ENCODE results near the gene PCDH18. TPM values are rescaled to one million over a fixed set of nuclear protein-coding genes. Genes with fewer than 3 reads are reported as not detected.

The PCDH18 gene
- total RNA-seq, 1 experiment from 2014 or later: 28.0 TPM

DNA sequence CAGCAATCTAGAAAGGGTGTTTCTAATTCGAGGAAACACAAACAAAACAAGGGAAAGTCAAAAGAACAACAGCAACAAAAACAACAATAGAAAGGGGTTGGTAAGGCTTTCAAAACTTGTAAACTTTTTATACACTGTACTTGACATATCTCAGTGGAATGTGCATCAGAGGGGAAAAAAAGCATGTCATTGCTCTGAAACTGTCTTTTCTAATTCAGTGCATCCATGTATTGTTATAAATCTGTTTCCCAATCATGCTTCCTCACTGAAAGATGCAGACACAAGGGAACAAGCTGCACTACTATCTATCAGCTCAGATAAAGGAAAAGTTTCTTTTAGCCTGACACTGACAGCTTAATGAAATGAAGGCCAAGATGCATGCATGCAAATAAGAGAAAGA is 44.2 kb upstream of the PCDH18 start (continued):
- TF ChIP-seq, protein P1, sequence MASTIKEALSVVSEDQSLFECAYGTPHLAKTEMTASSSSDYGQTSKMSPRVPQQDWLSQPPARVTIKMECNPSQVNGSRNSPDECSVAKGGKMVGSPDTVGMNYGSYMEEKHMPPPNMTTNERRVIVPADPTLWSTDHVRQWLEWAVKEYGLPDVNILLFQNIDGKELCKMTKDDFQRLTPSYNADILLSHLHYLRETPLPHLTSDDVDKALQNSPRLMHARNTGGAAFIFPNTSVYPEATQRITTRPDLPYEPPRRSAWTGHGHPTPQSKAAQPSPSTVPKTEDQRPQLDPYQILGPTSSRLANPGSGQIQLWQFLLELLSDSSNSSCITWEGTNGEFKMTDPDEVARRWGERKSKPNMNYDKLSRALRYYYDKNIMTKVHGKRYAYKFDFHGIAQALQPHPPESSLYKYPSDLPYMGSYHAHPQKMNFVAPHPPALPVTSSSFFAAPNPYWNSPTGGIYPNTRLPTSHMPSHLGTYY (CRISPR knock-in tag; IDR thresholded peaks at IDR 0.05): no peak
- no peak for TF ChIP-seq CREB1 (CRISPR knock-in tag; IDR thresholded peaks at IDR 0.05)
- no peak for TF ChIP-seq ELF4 (CRISPR knock-in tag; IDR thresholded peaks at IDR 0.05; ENCODE audit: low read depth)

GRCh38 chr4:137572647-137573046 is 40.4 kb upstream of the PCDH18 start:
- DNase-seq (ENCODE audit: low spot score) (no peak), ATAC-seq (no peak)
- no peaks in the 10 kb centered on the region for H3K27me3 Mint-ChIP-seq (ENCODE audit: low read depth)
- no peak overlapping the region for H3K27ac Mint-ChIP-seq
- H3K9me3 Mint-ChIP-seq: peaks cover 20% of the 10 kb centered on the region
- TF ChIP-seq NFYB (CRISPR knock-in tag; conservative IDR thresholded peaks at IDR 0.05; ENCODE audit: low read depth): no peak
- TF ChIP-seq RORB (CRISPR knock-in tag; IDR thresholded peaks at IDR 0.05): no peak
- TF ChIP-seq ZNF138 (CRISPR knock-in tag; conservative IDR thresholded peaks at IDR 0.05): no peak
- no peak for TF ChIP-seq MAX (CRISPR knock-in tag; IDR thresholded peaks at IDR 0.05)
- TF ChIP-seq TP53 (CRISPR knock-in tag; IDR thresholded peaks at IDR 0.05): no peak
- no peak for TF ChIP-seq ZBTB21 (CRISPR knock-in tag; IDR thresholded peaks at IDR 0.05; ENCODE audit: borderline replicate concordance)
- TF ChIP-seq NFATC4 (CRISPR knock-in tag; IDR thresholded peaks at IDR 0.05): no peak
- TF ChIP-seq ZNF121 (CRISPR knock-in tag; IDR thresholded peaks at IDR 0.05): no peak
- no peak for TF ChIP-seq JUN (CRISPR knock-in tag; IDR thresholded peaks at IDR 0.05)
- POLR2A ChIA-PET: no interaction called here
- peaks cover 5% of the 10 kb centered on the region for H3K36me3 Mint-ChIP-seq
- H3K4me1 Mint-ChIP-seq: peaks cover 17% of the 10 kb centered on the region
- no peak overlapping the region for H3K4me3 Mint-ChIP-seq
- CTCF ChIA-PET: no interaction called here

GRCh38 chr4:137572163-137572562 is 39.9 kb upstream of the PCDH18 start:
- Mint-ChIP-seq H3K36me3 (peaks cover 5% of the 10 kb centered on the region), H3K9me3 (peaks cover 21% of the 10 kb centered on the region), H3K27me3 (ENCODE audit: low read depth) (no peaks in the 10 kb centered on the region), H3K27ac (no peak overlapping the region), H3K4me3 (no peak overlapping the region), H3K4me1 (peaks cover 13% of the 10 kb centered on the region)
- TF ChIP-seq, protein P2, sequence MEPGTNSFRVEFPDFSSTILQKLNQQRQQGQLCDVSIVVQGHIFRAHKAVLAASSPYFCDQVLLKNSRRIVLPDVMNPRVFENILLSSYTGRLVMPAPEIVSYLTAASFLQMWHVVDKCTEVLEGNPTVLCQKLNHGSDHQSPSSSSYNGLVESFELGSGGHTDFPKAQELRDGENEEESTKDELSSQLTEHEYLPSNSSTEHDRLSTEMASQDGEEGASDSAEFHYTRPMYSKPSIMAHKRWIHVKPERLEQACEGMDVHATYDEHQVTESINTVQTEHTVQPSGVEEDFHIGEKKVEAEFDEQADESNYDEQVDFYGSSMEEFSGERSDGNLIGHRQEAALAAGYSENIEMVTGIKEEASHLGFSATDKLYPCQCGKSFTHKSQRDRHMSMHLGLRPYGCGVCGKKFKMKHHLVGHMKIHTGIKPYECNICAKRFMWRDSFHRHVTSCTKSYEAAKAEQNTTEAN (CRISPR knock-in tag; IDR thresholded peaks at IDR 0.05): no peak
- TF ChIP-seq, protein P3, sequence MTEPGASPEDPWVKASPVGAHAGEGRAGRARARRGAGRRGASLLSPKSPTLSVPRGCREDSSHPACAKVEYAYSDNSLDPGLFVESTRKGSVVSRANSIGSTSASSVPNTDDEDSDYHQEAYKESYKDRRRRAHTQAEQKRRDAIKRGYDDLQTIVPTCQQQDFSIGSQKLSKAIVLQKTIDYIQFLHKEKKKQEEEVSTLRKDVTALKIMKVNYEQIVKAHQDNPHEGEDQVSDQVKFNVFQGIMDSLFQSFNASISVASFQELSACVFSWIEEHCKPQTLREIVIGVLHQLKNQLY (CRISPR knock-in tag; IDR thresholded peaks at IDR 0.05): no peak
- no peak for TF ChIP-seq ESRRA (CRISPR knock-in tag; IDR thresholded peaks at IDR 0.05; ENCODE audit: borderline replicate concordance)
- no peak for TF ChIP-seq MAX (CRISPR knock-in tag; IDR thresholded peaks at IDR 0.05)
- TF ChIP-seq, protein P4, sequence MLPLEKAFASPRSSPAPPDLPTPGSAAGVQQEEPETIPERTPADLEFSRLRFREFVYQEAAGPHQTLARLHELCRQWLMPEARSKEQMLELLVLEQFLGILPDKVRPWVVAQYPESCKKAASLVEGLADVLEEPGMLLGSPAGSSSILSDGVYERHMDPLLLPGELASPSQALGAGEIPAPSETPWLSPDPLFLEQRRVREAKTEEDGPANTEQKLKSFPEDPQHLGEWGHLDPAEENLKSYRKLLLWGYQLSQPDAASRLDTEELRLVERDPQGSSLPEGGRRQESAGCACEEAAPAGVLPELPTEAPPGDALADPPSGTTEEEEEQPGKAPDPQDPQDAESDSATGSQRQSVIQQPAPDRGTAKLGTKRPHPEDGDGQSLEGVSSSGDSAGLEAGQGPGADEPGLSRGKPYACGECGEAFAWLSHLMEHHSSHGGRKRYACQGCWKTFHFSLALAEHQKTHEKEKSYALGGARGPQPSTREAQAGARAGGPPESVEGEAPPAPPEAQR (CRISPR knock-in tag; IDR thresholded peaks at IDR 0.05): no peak
- no peak for TF ChIP-seq NFATC4 (CRISPR knock-in tag; IDR thresholded peaks at IDR 0.05)
- TF ChIP-seq ZNF425 (CRISPR knock-in tag; conservative IDR thresholded peaks at IDR 0.05): no peak
- ChIA-PET CTCF (no interaction called here), POLR2A (no interaction called here)
- DNase-seq (ENCODE audit: low spot score) (no peak), ATAC-seq (no peak)

Data from WTC11 (cell line).